HepG2 (cell line): ENCODE measurements around the gene FITM1. TPM values are rescaled to one million over a fixed set of nuclear protein-coding genes. Genes with fewer than 3 reads are reported as not detected.

Source experiments
- AHR ChIP-seq: IDR thresholded peaks from 2 replicates; pipeline ENCODE4 v1.6.1; 2018; ENCODE audit warnings: missing genetic modification reagents, missing compliant biosample characterization
- ATF2 ChIP-seq: sonication (generic); formaldehyde crosslinking; IDR thresholded peaks from 2 replicates; pipeline ENCODE4 v1.4.0; 2020; ENCODE audit warnings: missing genetic modification reagents
- CEBPG ChIP-seq: IDR thresholded peaks from 2 replicates; pipeline ENCODE4 v1.6.1; 2016
- CENPX ChIP-seq: sonication (generic); formaldehyde crosslinking; IDR thresholded peaks from 2 replicates; pipeline ENCODE4 v1.9.0; 2021; ENCODE audit warnings: mild to moderate bottlenecking, missing genetic modification reagents, moderate library complexity
- HNRNPH1 ChIP-seq: fragments of 200-400 bp; formaldehyde crosslinking; optimal IDR thresholded peaks from 2 replicates; pipeline ENCODE3; 2017; ENCODE audit warnings: mild to moderate bottlenecking, low read depth, low read length
- KDM1A ChIP-seq: IDR thresholded peaks from 2 replicates; pipeline ENCODE4 v1.6.1; 2016; ENCODE audit warnings: missing compliant biosample characterization
- KDM4B ChIP-seq: sonication (generic); formaldehyde crosslinking; IDR thresholded peaks from 2 replicates; pipeline ENCODE4 v1.4.0; 2020; ENCODE audit warnings: missing genetic modification reagents
- MAFG ChIP-seq: sonication (generic); formaldehyde crosslinking; IDR thresholded peaks from 2 replicates; pipeline ENCODE4 v1.5.1; 2020; ENCODE audit warnings: mild to moderate bottlenecking, missing genetic modification reagents
- NBN ChIP-seq: fragments of 450-650 bp; conservative IDR thresholded peaks from 2 replicates; pipeline ENCODE4 v1.6.1; 2017
- PHF21A ChIP-seq: sonication (generic); formaldehyde crosslinking; IDR thresholded peaks from 2 replicates; pipeline ENCODE4 v1.5.0; 2020; ENCODE audit warnings: mild to moderate bottlenecking, missing genetic modification reagents
- RBFOX2 ChIP-seq: fragments of 200-400 bp; formaldehyde crosslinking; IDR thresholded peaks from 2 replicates; pipeline ENCODE4 v1.6.1; 2017; ENCODE audit warnings: low read depth, mild to moderate bottlenecking, low read length
- RFX3 ChIP-seq: IDR thresholded peaks from 2 replicates; pipeline ENCODE4 v1.6.1; 2016; ENCODE audit warnings: missing biosample characterization, missing genetic modification reagents
- SALL1 ChIP-seq: sonication (generic); formaldehyde crosslinking; IDR thresholded peaks from 2 replicates; pipeline ENCODE4 v1.8.0; 2022; ENCODE audit warnings: mild to moderate bottlenecking, missing genetic modification reagents
- SYNCRIP ChIP-seq: fragments of 200-400 bp; formaldehyde crosslinking; IDR thresholded peaks from 2 replicates; pipeline ENCODE4 v1.6.1; 2018; ENCODE audit warnings: mild to moderate bottlenecking, low read depth, low read length; ENCODE audit not compliant: insufficient read depth
- ZNF180 ChIP-seq: sonication (generic); formaldehyde crosslinking; IDR thresholded peaks from 2 replicates; pipeline ENCODE4 v1.4.0; 2020; ENCODE audit warnings: low read depth, missing genetic modification reagents, borderline replicate concordance
- ZNF205 ChIP-seq: IDR thresholded peaks from 2 replicates; pipeline ENCODE4 v1.6.1; 2018; ENCODE audit warnings: missing biosample characterization, missing genetic modification reagents
- ZNF317 ChIP-seq: sonication (generic); formaldehyde crosslinking; IDR thresholded peaks from 2 replicates; pipeline ENCODE4 v1.5.0; 2020; ENCODE audit warnings: mild to moderate bottlenecking, missing genetic modification reagents
- ZNF484 ChIP-seq: sonication (generic); formaldehyde crosslinking; IDR thresholded peaks from 2 replicates; pipeline ENCODE4 v1.5.1; 2020; ENCODE audit warnings: mild to moderate bottlenecking, low read depth, missing genetic modification reagents, borderline replicate concordance
- ZNF556 ChIP-seq: sonication (generic); formaldehyde crosslinking; IDR thresholded peaks from 2 replicates; pipeline ENCODE4 v1.4.0; 2020; ENCODE audit warnings: mild to moderate bottlenecking, missing genetic modification reagents, borderline replicate concordance
- ZNF652 ChIP-seq: IDR thresholded peaks from 2 replicates; pipeline ENCODE4 v1.6.1; 2016; ENCODE audit warnings: low read depth, borderline replicate concordance
- polyA plus RNA-seq, 8 experiments: library from polyadenylated mRNA; depleted of rRNA in 3 of 8; stranded (reverse) in 7 of 8; unstranded in 1 of 8; fragments of >200 nt; fragmentation: Illumina TruSeq in 4 of 8; extraction: Trizol in 4 of 8; gene quantifications; 2 replicates each; pipeline versions ENCODE4 v1.2.1 to v1.2.3, GENCODE V29; 2011 to 2016; ENCODE audit warnings: low read depth in 4 of 8, missing spikeins in 1 of 8, mixed read lengths in 1 of 8; ENCODE audit not compliant: insufficient read depth in 1 of 8
- total RNA-seq, 5 experiments: library from RNA; depleted of rRNA; stranded (reverse); fragments of >200 nt; fragmentation: Illumina TruSeq; extraction: Trizol; gene quantifications; 2 replicates each; pipeline ENCODE4 v1.2.3, GENCODE V29; 2016; ENCODE audit warnings: low read depth in 1 of 5
- TF ChIP-seq, protein P1 (sequence below): sonication (generic); formaldehyde crosslinking; IDR thresholded peaks from 2 replicates; pipeline ENCODE4 v1.5.0; 2020; ENCODE audit warnings: mild to moderate bottlenecking, missing genetic modification reagents, borderline replicate concordance
- TF ChIP-seq, protein P2 (sequence below): sonication (generic); formaldehyde crosslinking; IDR thresholded peaks from 2 replicates; pipeline ENCODE4 v1.4.0; 2020; ENCODE audit warnings: missing genetic modification reagents

FITM1 gene
- total and polyA plus RNA-seq, 2 of the 13 experiments (the other 11 are each of a cell fraction or from before 2014, with no cell fraction given) = 2.7 to 5.8 TPM

DNA sequence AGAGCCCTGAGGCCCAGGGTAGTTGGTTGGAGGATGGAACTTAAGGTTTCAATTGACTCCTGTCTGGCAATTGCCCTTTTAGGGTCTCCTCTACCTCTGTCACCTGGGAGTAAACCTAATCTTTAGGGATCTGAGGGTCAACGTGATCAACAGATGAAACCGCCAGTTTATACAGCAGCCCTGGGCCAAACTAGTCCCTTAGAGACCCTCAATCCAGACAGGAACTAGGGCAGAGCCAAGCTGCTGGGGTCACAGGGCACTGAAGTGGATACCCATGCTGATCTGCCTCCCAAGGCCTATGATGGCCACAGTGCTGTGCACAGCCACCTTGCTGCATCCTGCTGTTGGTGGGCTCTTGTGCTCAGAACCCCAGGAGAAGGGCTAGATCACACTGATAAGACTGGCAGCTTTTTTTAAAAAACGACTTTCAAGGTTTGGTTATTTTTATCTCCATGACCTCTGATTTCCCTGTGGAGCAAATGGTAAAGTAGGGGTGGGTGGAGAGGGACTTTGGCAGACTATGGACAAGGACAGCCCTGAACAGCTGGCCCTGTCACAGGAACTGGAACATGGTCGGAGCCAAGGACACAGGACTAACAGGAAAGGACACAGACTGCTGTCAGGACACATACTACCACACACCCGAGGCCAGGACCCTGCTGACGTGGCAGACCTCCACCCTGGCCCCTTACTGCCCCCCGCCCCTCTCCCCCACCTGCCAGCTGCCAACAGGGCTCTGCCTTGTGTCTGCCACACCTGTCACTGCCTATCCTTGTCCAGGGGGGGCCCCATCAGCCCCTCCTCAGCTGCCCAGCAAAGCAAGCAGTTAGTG is 474 bp downstream of the FITM1 start (continued):
- TF ChIP-seq, protein P1, sequence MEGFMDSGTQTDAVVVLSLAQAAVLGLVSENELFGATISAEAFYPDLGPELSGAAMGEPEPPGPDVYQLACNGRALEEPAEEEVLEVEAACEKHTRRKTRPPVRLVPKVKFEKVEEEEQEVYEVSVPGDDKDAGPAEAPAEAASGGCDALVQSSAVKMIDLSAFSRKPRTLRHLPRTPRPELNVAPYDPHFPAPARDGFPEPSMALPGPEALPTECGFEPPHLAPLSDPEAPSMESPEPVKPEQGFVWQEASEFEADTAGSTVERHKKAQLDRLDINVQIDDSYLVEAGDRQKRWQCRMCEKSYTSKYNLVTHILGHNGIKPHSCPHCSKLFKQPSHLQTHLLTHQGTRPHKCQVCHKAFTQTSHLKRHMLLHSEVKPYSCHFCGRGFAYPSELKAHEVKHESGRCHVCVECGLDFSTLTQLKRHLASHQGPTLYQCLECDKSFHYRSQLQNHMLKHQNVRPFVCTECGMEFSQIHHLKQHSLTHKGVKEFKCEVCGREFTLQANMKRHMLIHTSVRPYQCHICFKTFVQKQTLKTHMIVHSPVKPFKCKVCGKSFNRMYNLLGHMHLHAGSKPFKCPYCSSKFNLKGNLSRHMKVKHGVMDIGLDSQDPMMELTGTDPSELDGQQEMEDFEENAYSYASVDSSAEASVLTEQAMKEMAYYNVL (CRISPR knock-in tag) = no peak; the same call in 1 of the 2 replicates
- TF ChIP-seq SYNCRIP = no peak
- TF ChIP-seq CENPX (CRISPR knock-in tag) = no peak
- TF ChIP-seq, protein P2, sequence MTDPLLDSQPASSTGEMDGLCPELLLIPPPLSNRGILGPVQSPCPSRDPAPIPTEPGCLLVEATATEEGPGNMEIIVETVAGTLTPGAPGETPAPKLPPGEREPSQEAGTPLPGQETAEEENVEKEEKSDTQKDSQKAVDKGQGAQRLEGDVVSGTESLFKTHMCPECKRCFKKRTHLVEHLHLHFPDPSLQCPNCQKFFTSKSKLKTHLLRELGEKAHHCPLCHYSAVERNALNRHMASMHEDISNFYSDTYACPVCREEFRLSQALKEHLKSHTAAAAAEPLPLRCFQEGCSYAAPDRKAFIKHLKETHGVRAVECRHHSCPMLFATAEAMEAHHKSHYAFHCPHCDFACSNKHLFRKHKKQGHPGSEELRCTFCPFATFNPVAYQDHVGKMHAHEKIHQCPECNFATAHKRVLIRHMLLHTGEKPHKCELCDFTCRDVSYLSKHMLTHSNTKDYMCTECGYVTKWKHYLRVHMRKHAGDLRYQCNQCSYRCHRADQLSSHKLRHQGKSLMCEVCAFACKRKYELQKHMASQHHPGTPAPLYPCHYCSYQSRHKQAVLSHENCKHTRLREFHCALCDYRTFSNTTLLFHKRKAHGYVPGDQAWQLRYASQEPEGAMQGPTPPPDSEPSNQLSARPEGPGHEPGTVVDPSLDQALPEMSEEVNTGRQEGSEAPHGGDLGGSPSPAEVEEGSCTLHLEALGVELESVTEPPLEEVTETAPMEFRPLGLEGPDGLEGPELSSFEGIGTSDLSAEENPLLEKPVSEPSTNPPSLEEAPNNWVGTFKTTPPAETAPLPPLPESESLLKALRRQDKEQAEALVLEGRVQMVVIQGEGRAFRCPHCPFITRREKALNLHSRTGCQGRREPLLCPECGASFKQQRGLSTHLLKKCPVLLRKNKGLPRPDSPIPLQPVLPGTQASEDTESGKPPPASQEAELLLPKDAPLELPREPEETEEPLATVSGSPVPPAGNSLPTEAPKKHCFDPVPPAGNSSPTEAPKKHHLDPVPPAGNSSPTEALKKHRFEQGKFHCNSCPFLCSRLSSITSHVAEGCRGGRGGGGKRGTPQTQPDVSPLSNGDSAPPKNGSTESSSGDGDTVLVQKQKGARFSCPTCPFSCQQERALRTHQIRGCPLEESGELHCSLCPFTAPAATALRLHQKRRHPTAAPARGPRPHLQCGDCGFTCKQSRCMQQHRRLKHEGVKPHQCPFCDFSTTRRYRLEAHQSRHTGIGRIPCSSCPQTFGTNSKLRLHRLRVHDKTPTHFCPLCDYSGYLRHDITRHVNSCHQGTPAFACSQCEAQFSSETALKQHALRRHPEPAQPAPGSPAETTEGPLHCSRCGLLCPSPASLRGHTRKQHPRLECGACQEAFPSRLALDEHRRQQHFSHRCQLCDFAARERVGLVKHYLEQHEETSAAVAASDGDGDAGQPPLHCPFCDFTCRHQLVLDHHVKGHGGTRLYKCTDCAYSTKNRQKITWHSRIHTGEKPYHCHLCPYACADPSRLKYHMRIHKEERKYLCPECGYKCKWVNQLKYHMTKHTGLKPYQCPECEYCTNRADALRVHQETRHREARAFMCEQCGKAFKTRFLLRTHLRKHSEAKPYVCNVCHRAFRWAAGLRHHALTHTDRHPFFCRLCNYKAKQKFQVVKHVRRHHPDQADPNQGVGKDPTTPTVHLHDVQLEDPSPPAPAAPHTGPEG (CRISPR knock-in tag) = no peak
- no peak for TF ChIP-seq RBFOX2
- TF ChIP-seq ZNF317 (CRISPR knock-in tag) = peak; percentile 93
- no peak for TF ChIP-seq ZNF180 (CRISPR knock-in tag)
- TF ChIP-seq NBN = no peak
- TF ChIP-seq AHR = 0 out of 2 replicates have a peak, but pooled peaks have one; percentile 78
- TF ChIP-seq MAFG (CRISPR knock-in tag) = no peak
- no peak for TF ChIP-seq KDM1A
- no peak; the same call in 1 of the 2 replicates for TF ChIP-seq ZNF556 (CRISPR knock-in tag)
- TF ChIP-seq PHF21A (CRISPR knock-in tag) = no peak; the same call in 1 of the 2 replicates
- TF ChIP-seq KDM4B = peak; percentile 93
- no peak for TF ChIP-seq ZNF484 (CRISPR knock-in tag)
- TF ChIP-seq RFX3 (CRISPR knock-in tag) = no peak
- no peak for TF ChIP-seq ZNF205 (CRISPR knock-in tag)
- TF ChIP-seq CEBPG (CRISPR knock-in tag) = peak; percentile 39; the same call in 1 of the 2 replicates
- TF ChIP-seq HNRNPH1 = no peak
- no peak for TF ChIP-seq ZNF652 (CRISPR knock-in tag)
- TF ChIP-seq SALL1 (CRISPR knock-in tag) = peak; percentile 83
- TF ChIP-seq ATF2 (CRISPR knock-in tag) = peak; percentile 49; the same call in 1 of the 2 replicates
